HepG2 (cell line): ENCODE results near the gene LMCD1. TPM values are rescaled to one million over a fixed set of nuclear protein-coding genes. Genes with fewer than 3 reads are reported as not detected.

Experiments
- ELF1 ChIP-seq: sonication (generic); formaldehyde crosslinking; IDR thresholded peaks from 2 replicates; pipeline ENCODE4 v1.4.0; 2020; ENCODE audit warnings: missing genetic modification reagents
- FOXO1 ChIP-seq: sonication (generic); formaldehyde crosslinking; IDR thresholded peaks from 2 replicates; pipeline ENCODE4 v1.4.0; 2020; ENCODE audit warnings: missing genetic modification reagents
- FOXP4 ChIP-seq: sonication (generic); formaldehyde crosslinking; IDR thresholded peaks from 2 replicates; pipeline ENCODE4 v1.4.0; 2020; ENCODE audit warnings: missing genetic modification reagents
- HNRNPH1 ChIP-seq: fragments of 200-400 bp; formaldehyde crosslinking; optimal IDR thresholded peaks from 2 replicates; pipeline ENCODE3; 2017; ENCODE audit warnings: mild to moderate bottlenecking, low read depth, low read length
- ISX ChIP-seq: sonication (generic); formaldehyde crosslinking; conservative IDR thresholded peaks from 2 replicates; pipeline ENCODE4 v1.5.0; 2020; ENCODE audit warnings: missing genetic modification reagents
- MXI1 ChIP-seq: IDR thresholded peaks from 3 replicates; pipeline ENCODE4 v1.6.1; 2012; ENCODE audit warnings: low read depth, low read length, inconsistent platforms, borderline replicate concordance
- XBP1 ChIP-seq: sonication (generic); formaldehyde crosslinking; IDR thresholded peaks from 2 replicates; pipeline ENCODE4 v1.5.0; 2020; ENCODE audit warnings: missing genetic modification reagents
- ZBTB25 ChIP-seq: IDR thresholded peaks from 2 replicates; pipeline ENCODE4 v1.6.1; 2018; ENCODE audit warnings: missing genetic modification reagents
- ZBTB37 ChIP-seq: sonication (generic); formaldehyde crosslinking; IDR thresholded peaks from 2 replicates; pipeline ENCODE4 v1.4.0; 2020; ENCODE audit warnings: mild to moderate bottlenecking, missing genetic modification reagents
- ZFX ChIP-seq: sonication (generic); formaldehyde crosslinking; IDR thresholded peaks from 2 replicates; pipeline ENCODE4 v1.4.0; 2020; ENCODE audit warnings: mild to moderate bottlenecking, low read depth, missing genetic modification reagents, moderate library complexity
- ZHX1 ChIP-seq: sonication (generic); formaldehyde crosslinking; IDR thresholded peaks from 2 replicates; pipeline ENCODE4 v1.8.1; 2022; ENCODE audit warnings: low read depth, mild to moderate bottlenecking, missing genetic modification reagents
- ZHX2 ChIP-seq, 2 experiments: sonication (generic) in 1 of 2; formaldehyde crosslinking in 1 of 2; IDR thresholded peaks; 2 replicates each; pipeline versions ENCODE4 v1.6.1 to v1.9.0; 2014 to 2022; ENCODE audit warnings: antibody characterized with exemption in 1 of 2, borderline replicate concordance in 1 of 2, inconsistent platforms in 1 of 2, low read depth in 1 of 2, missing genetic modification reagents in 1 of 2
- ZNF331 ChIP-seq: sonication (generic); formaldehyde crosslinking; IDR thresholded peaks from 2 replicates; pipeline ENCODE4 v1.4.0; 2020; ENCODE audit warnings: missing genetic modification reagents
- polyA plus RNA-seq, 8 experiments: library from polyadenylated mRNA; depleted of rRNA in 3 of 8; stranded (reverse) in 7 of 8; unstranded in 1 of 8; fragments of >200 nt; fragmentation: Illumina TruSeq in 4 of 8; extraction: Trizol in 4 of 8; gene quantifications; 2 replicates each; pipeline versions ENCODE4 v1.2.1 to v1.2.3, GENCODE V29; 2011 to 2016; ENCODE audit warnings: low read depth in 4 of 8, missing spikeins in 1 of 8, mixed read lengths in 1 of 8; ENCODE audit not compliant: insufficient read depth in 1 of 8
- total RNA-seq, 5 experiments: library from RNA; depleted of rRNA; stranded (reverse); fragments of >200 nt; fragmentation: Illumina TruSeq; extraction: Trizol; gene quantifications; 2 replicates each; pipeline ENCODE4 v1.2.3, GENCODE V29; 2016; ENCODE audit warnings: low read depth in 1 of 5

LMCD1 gene
- total and polyA plus RNA-seq, 2 of the 13 experiments (the other 11 are each of a cell fraction or from before 2014, with no cell fraction given) = 6.2 to 7.1 TPM

GRCh38 chr3:8501371-8502131, at the start of gene LMCD1 (continued):
- no peak for TF ChIP-seq ZBTB25 (CRISPR knock-in tag)
- TF ChIP-seq ZHX2 (IDR thresholded peaks at IDR 0.05; ENCODE audit: low read depth) = peak; percentile 73
- TF ChIP-seq ZHX2 (CRISPR knock-in tag; IDR thresholded peaks at IDR 0.05; ENCODE audit: borderline replicate concordance) = peak; percentile 96
- no peak; the same call in none of the 2 replicates for TF ChIP-seq ZFX (CRISPR knock-in tag)
- TF ChIP-seq MXI1 = peak; percentile 32; the same call in 1 of the 3 replicates
- TF ChIP-seq ELF1 (CRISPR knock-in tag) = peak; percentile 29; the same call in 1 of the 2 replicates
- 0 out of 2 replicates have a peak, but pooled peaks have one; percentile 47 for TF ChIP-seq ZHX1
- 0 out of 2 replicates have a peak, but pooled peaks have one; percentile 52 for TF ChIP-seq XBP1 (CRISPR knock-in tag)
- TF ChIP-seq ISX (CRISPR knock-in tag) = no peak
- peak; percentile 77 for TF ChIP-seq ZBTB37 (CRISPR knock-in tag)
- TF ChIP-seq FOXP4 (CRISPR knock-in tag) = peak; percentile 71
- TF ChIP-seq ZNF331 (CRISPR knock-in tag) = peak; percentile 80; the same call in 1 of the 2 replicates
- TF ChIP-seq FOXO1 = no peak
- TF ChIP-seq HNRNPH1 = no peak
